ENCODE results near the gene TBL2.

- TF ChIP-seq, protein P1, sequence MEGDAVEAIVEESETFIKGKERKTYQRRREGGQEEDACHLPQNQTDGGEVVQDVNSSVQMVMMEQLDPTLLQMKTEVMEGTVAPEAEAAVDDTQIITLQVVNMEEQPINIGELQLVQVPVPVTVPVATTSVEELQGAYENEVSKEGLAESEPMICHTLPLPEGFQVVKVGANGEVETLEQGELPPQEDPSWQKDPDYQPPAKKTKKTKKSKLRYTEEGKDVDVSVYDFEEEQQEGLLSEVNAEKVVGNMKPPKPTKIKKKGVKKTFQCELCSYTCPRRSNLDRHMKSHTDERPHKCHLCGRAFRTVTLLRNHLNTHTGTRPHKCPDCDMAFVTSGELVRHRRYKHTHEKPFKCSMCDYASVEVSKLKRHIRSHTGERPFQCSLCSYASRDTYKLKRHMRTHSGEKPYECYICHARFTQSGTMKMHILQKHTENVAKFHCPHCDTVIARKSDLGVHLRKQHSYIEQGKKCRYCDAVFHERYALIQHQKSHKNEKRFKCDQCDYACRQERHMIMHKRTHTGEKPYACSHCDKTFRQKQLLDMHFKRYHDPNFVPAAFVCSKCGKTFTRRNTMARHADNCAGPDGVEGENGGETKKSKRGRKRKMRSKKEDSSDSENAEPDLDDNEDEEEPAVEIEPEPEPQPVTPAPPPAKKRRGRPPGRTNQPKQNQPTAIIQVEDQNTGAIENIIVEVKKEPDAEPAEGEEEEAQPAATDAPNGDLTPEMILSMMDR (IDR thresholded peaks at IDR 0.05; ENCODE audit: borderline replicate concordance, extremely low read depth, low read length, poor library complexity, severe bottlenecking), result peak; percentile 13
- no peak for TF ChIP-seq EZH2 (IDR thresholded peaks at IDR 0.05; ENCODE audit: borderline replicate concordance, low read depth, low read length, severe bottlenecking)
These were observed 37.5 kb upstream of the TBL2 start for GRCh38 chr7:73615886-73616285.

Measured in DND-41 (cell line).